Gastrocnemius medialis (tissue), 4 donors: ENCODE results near the gene MCUB. TPM values are rescaled to one million over a fixed set of nuclear protein-coding genes. Genes with fewer than 3 reads are reported as not detected.

Experiments
- ATAC-seq, 2 donors: fragments of 150-250 bp; one replicate each; pipeline ENCODE4 v1.9.1; 2016
- DNase-seq, 2 donors: peaks; one replicate each; pipeline ENCODE4 v3.0.0-alpha.2; 2019
- H3K27ac ChIP-seq, 4 donors: fragments of 200-600 bp; sonication (generic); 1 replicate in 1 of 4; 2 replicates in 3 of 4; pipeline ENCODE4 v1.5.1; 2016 to 2018; ENCODE audit warnings: mild to moderate bottlenecking in 2 of 4, moderate library complexity in 1 of 4
- H3K27me3 ChIP-seq, 3 donors: fragments of 200-600 bp; sonication (generic) in 2 of 3; 1 replicate in 1 of 3; 2 replicates in 2 of 3; pipeline versions ENCODE4 v1.5.1 to v1.6.0; 2016 to 2019; ENCODE audit warnings: mild to moderate bottlenecking in 1 of 3, moderate library complexity in 1 of 3
- H3K36me3 ChIP-seq, 2 donors: fragments of 200-600 bp; sonication (generic) in 1 of 2; one replicate each; pipeline ENCODE4 v1.5.1; 2017 to 2018
- H3K4me1 ChIP-seq, 2 donors: fragments of 200-600 bp; sonication (generic) in 1 of 2; one replicate each; pipeline ENCODE4 v1.5.1; 2016 to 2017; ENCODE audit warnings: mild to moderate bottlenecking in 2 of 2
- H3K4me3 ChIP-seq, 4 donors: fragments of 200-600 bp; sonication (generic) in 3 of 4; 1 replicate in 1 of 4; 2 replicates in 3 of 4; pipeline ENCODE4 v1.5.1; 2016 to 2019; ENCODE audit warnings: mild to moderate bottlenecking in 2 of 4
- H3K9me3 ChIP-seq, 3 donors: fragments of 200-600 bp; sonication (generic) in 2 of 3; 1 replicate in 1 of 3; 2 replicates in 2 of 3; pipeline ENCODE4 v1.5.1; 2016 to 2019
- CTCF ChIP-seq, 5 experiments: fragments of 450-650 bp in 3 of 5; fragments of 200-600 bp in 2 of 5; sonication (generic) in 2 of 5; IDR thresholded peaks in 4 of 5; conservative IDR thresholded peaks in 1 of 5; 1 replicate in 4 of 5; 2 replicates in 1 of 5; pipeline ENCODE4 v1.5.1; 2016 to 2019; ENCODE audit warnings: antibody characterized with exemption in 5 of 5, mild to moderate bottlenecking in 3 of 5, moderate library complexity in 3 of 5
- POLR2A ChIP-seq, 2 donors: fragments of 450-650 bp; IDR thresholded peaks; one replicate each; pipeline ENCODE4 v1.6.1; 2017; ENCODE audit warnings: antibody characterized with exemption in 2 of 2, mild to moderate bottlenecking in 2 of 2, moderate library complexity in 2 of 2
- in situ Hi-C, 4 donors: fragments of 200-750 bp; cut with MboI; loops; one replicate each; pipeline versions ENCODE4 v1.15.0 to v1.8.0; 2017; ENCODE audit warnings: low sequenced_read_pairs in 4 of 4
- intact Hi-C: fragments of 100-400 bp; cut with DNase I; formaldehyde crosslinking; loops from one replicate; pipeline ENCODE4 v1.15.1; 2023; ENCODE audit warnings: low total_unique reads
- total RNA-seq, 4 donors: library from RNA; depleted of rRNA; stranded (reverse); fragments of >200 nt; gene quantifications; one replicate each; pipeline versions ENCODE4 v1.1.0 to v1.2.3, GENCODE V29; 2016

The MCUB gene
- total RNA-seq, 4 donors from 2014 or later, result 2.6 to 5.6 (median 4.0) TPM

GRCh38 chr4:109730619-109731545 is 170.8 kb downstream of the MCUB start:
- Histone ChIP-seq H3K27ac (peak overlapping the region; percentile 91 to 96 (median 95)), H3K27me3 (no peaks in the 10 kb centered on the region), H3K36me3 (no peaks in the 10 kb centered on the region), H3K4me3 (peak overlapping the region; percentile 86 to 99 (median 94)), H3K9me3 (no peaks in the 10 kb centered on the region), H3K4me1 (peaks cover 14 to 19% of the 10 kb centered on the region in 2 donors)
- in situ Hi-C loops (loop anchor here in 1 of 4 donors (10.0 kb wide), 1 partner anchor 84 kb away; the partner anchor contains the start of gene GAR1), intact Hi-C loops (loop anchor here (1.0 to 5.0 kb wide), 3 partner anchors 28 to 294 kb away; partner anchors contain the start of genes CASP6 and GAR1)
- no peak for DNase-seq
- ATAC-seq, result peak in 1 of 2 donors; percentile 24
- TF ChIP-seq CTCF (IDR thresholded peaks at IDR 0.05 in 4 of 5, conservative IDR thresholded peaks at IDR 0.05 in 1 of 5), result no peak
- no peak for TF ChIP-seq POLR2A (IDR thresholded peaks at IDR 0.05)

GRCh38 chr4:109733728-109734127 is 173.7 kb downstream of the MCUB start:
- H3K36me3 ChIP-seq, result no peaks in the 10 kb centered on the region
- H3K9me3 ChIP-seq, result no peaks in the 10 kb centered on the region
- in situ Hi-C loops (loop anchor here in 1 of 4 donors (10.0 kb wide), 1 partner anchor 81 kb away; the partner anchor contains the start of gene GAR1), intact Hi-C loops (loop anchor here (5.0 kb wide), 1 partner anchor 296 kb away; no protein-coding TSS in a partner anchor)
- ATAC-seq, result no peak
- no peaks in the 10 kb centered on the region for H3K27me3 ChIP-seq
- TF ChIP-seq CTCF (IDR thresholded peaks at IDR 0.05 in 4 of 5, conservative IDR thresholded peaks at IDR 0.05 in 1 of 5), result no peak
- TF ChIP-seq POLR2A (IDR thresholded peaks at IDR 0.05), result no peak
- DNase-seq, result no peak
- H3K27ac ChIP-seq, result no peak overlapping the region
- H3K4me3 ChIP-seq, result no peak overlapping the region
- H3K4me1 ChIP-seq, result peaks cover 5 to 10% of the 10 kb centered on the region in 2 donors

- Histone ChIP-seq H3K27ac (no peak overlapping the region), H3K36me3 (no peaks in the 10 kb centered on the region), H3K9me3 (no peaks in the 10 kb centered on the region), H3K27me3 (no peaks in the 10 kb centered on the region), H3K4me1 (peaks cover 0 to 4% of the 10 kb centered on the region in 2 donors), H3K4me3 (no peak overlapping the region)
- ATAC-seq (no peak), DNase-seq (no peak)
- in situ Hi-C loops, result loop anchor here in 1 of 4 donors (10.0 kb wide), 1 partner anchor 79 kb away; the partner anchor contains the start of gene GAR1
- no peak for TF ChIP-seq CTCF (IDR thresholded peaks at IDR 0.05 in 4 of 5, conservative IDR thresholded peaks at IDR 0.05 in 1 of 5)
- no peak for TF ChIP-seq POLR2A (IDR thresholded peaks at IDR 0.05)
- intact Hi-C loops, result no loop called here
Observed at GRCh38 chr4:109735566-109736365, 175.7 kb downstream of the MCUB start.

Other genes starting within 250 kb of the MCUB start
- gene SEC24B, start 126.4 kb upstream of the MCUB start, total RNA-seq, result 10 to 100 TPM; 29.6 to 93.4 (median 42.9) TPM
- 10 to 100 TPM in 1 of 4 donors, 1 to 10 TPM in 3; 6.6 to 25.2 (median 9.0) TPM for gene CASP6, start 143.2 kb downstream of the MCUB start, total RNA-seq
- gene PLA2G12A, start 169.8 kb downstream of the MCUB start, total RNA-seq, result 10 to 100 TPM; 26.7 to 83.1 (median 57.6) TPM
- gene CFI, start 241.8 kb downstream of the MCUB start, total RNA-seq, result 1 to 10 TPM; 1.1 to 3.7 (median 3.3) TPM